Measurements from ENCODE around the gene TLR9. TPM values are rescaled to one million over a fixed set of nuclear protein-coding genes. Genes with fewer than 3 reads are reported as not detected.

The TLR9 gene
- total and polyA plus RNA-seq, 9 of the 15 experiments (the other 6 are each of a cell fraction or from before 2014, with no cell fraction given): not detected

DNA sequence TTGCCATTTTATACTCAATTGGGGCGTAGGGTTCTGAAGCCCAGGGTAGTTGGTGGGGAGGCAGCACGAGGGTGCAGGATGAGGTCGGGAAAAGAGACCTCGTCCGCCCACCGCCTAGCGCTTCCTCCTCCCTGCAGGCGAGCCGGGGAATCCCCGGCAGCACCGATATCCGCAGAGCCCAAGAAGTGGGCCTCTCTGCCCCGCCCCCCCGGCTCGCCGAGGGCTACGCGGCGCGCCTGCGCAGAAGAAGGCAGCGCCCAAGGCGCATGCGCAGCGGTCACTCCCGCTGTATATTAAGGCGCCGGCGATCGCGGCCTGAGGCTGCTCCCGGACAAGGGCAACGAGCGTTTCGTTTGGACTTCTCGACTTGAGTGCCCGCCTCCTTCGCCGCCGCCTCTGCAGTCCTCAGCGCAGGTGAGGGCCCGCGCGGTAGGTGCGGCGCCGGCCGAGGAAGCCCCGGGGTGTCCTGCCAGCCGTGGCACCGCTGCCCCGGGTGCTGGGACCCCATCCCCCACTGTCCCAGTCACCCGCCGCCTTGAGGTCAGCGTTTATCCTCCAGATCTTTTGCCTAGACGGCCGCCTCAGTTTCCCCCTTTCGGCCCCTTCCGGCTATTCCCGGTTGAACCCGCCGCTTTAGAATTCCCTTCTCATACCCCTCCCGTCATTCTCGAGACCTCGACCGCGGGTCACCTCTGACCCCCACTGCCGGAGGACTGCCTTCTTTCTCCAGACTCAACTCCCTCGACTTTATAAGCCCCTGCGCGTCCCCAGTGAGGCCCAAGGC is 27.4 kb downstream of the TLR9 start, which contains the start of gene ALAS1 (continued):
- TF ChIP-seq, protein P1, sequence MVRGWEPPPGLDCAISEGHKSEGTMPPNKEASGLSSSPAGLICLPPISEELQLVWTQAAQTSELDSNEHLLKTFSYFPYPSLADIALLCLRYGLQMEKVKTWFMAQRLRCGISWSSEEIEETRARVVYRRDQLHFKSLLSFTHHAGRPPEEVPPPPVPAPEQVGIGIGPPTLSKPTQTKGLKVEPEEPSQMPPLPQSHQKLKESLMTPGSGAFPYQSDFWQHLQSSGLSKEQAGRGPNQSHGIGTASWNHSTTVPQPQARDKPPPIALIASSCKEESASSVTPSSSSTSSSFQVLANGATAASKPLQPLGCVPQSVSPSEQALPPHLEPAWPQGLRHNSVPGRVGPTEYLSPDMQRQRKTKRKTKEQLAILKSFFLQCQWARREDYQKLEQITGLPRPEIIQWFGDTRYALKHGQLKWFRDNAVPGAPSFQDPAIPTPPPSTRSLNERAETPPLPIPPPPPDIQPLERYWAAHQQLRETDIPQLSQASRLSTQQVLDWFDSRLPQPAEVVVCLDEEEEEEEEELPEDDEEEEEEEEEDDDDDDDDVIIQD (CRISPR knock-in tag; IDR thresholded peaks at IDR 0.05): no peak
- TF ChIP-seq POLR2G (IDR thresholded peaks at IDR 0.05; ENCODE audit: low read depth, low read length) (peak; percentile 95), KLF13 (tag; IDR thresholded peaks at IDR 0.05; ENCODE audit: borderline replicate concordance, low read depth) (peak; percentile 74), KLF6 (CRISPR knock-in tag; IDR thresholded peaks at IDR 0.05; ENCODE audit: borderline replicate concordance) (no peak), ZNF217 (CRISPR knock-in tag; IDR thresholded peaks at IDR 0.05) (no peak), SREBF2 (CRISPR knock-in tag; IDR thresholded peaks at IDR 0.05) (no peak), ZFX (CRISPR knock-in tag; IDR thresholded peaks at IDR 0.05) (peak; percentile 77), CEBPG (CRISPR knock-in tag; IDR thresholded peaks at IDR 0.05) (no peak), CEBPG (tag; conservative IDR thresholded peaks at IDR 0.05 in 1 of 2, IDR thresholded peaks at IDR 0.05 in 1 of 2) (no peak), KDM4B (IDR thresholded peaks at IDR 0.05; ENCODE audit: borderline replicate concordance in 2 of 2, low read depth in 1 of 2) (no peak), CREB1 (IDR thresholded peaks at IDR 0.05) (no peak), CREB1 (CRISPR knock-in tag; IDR thresholded peaks at IDR 0.05) (0 out of 2 replicates have a peak, but pooled peaks have one; percentile 20), NR2C1 (IDR thresholded peaks at IDR 0.05) (peak; percentile 57; the same call in 1 of the 2 replicates), NR2C1 (tag; IDR thresholded peaks at IDR 0.05) (peak; percentile 55), ZNF384 (IDR thresholded peaks at IDR 0.05; ENCODE audit: low read depth, low read length) (no peak), POLR2B (IDR thresholded peaks at IDR 0.05; ENCODE audit: low read depth, partially characterized antibody) (peak; percentile 89), IFI16 (CRISPR knock-in tag; IDR thresholded peaks at IDR 0.05) (no peak)
- TF ChIP-seq, protein P2, sequence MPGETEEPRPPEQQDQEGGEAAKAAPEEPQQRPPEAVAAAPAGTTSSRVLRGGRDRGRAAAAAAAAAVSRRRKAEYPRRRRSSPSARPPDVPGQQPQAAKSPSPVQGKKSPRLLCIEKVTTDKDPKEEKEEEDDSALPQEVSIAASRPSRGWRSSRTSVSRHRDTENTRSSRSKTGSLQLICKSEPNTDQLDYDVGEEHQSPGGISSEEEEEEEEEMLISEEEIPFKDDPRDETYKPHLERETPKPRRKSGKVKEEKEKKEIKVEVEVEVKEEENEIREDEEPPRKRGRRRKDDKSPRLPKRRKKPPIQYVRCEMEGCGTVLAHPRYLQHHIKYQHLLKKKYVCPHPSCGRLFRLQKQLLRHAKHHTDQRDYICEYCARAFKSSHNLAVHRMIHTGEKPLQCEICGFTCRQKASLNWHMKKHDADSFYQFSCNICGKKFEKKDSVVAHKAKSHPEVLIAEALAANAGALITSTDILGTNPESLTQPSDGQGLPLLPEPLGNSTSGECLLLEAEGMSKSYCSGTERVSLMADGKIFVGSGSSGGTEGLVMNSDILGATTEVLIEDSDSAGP (CRISPR knock-in tag; IDR thresholded peaks at IDR 0.05): no peak
- TF ChIP-seq, protein P3, sequence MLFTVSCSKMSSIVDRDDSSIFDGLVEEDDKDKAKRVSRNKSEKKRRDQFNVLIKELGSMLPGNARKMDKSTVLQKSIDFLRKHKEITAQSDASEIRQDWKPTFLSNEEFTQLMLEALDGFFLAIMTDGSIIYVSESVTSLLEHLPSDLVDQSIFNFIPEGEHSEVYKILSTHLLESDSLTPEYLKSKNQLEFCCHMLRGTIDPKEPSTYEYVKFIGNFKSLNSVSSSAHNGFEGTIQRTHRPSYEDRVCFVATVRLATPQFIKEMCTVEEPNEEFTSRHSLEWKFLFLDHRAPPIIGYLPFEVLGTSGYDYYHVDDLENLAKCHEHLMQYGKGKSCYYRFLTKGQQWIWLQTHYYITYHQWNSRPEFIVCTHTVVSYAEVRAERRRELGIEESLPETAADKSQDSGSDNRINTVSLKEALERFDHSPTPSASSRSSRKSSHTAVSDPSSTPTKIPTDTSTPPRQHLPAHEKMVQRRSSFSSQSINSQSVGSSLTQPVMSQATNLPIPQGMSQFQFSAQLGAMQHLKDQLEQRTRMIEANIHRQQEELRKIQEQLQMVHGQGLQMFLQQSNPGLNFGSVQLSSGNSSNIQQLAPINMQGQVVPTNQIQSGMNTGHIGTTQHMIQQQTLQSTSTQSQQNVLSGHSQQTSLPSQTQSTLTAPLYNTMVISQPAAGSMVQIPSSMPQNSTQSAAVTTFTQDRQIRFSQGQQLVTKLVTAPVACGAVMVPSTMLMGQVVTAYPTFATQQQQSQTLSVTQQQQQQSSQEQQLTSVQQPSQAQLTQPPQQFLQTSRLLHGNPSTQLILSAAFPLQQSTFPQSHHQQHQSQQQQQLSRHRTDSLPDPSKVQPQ (CRISPR knock-in tag; IDR thresholded peaks at IDR 0.05; ENCODE audit: borderline replicate concordance): no peak
- TF ChIP-seq, protein P4, sequence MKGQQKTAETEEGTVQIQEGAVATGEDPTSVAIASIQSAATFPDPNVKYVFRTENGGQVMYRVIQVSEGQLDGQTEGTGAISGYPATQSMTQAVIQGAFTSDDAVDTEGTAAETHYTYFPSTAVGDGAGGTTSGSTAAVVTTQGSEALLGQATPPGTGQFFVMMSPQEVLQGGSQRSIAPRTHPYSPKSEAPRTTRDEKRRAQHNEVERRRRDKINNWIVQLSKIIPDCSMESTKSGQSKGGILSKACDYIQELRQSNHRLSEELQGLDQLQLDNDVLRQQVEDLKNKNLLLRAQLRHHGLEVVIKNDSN (CRISPR knock-in tag; IDR thresholded peaks at IDR 0.05): no peak

Measured in K562 (cell line).